MM.1S (cell line): Measurements from ENCODE around the gene CCDC38.

Experiments
- CTCF ChIP-seq: fragments of 300-600 bp; sonication (generic); IDR thresholded peaks from 2 replicates; pipeline ENCODE4 v1.5.1; 2016; ENCODE audit warnings: antibody characterized with exemption, low read length, mixed read lengths
- EZH2 ChIP-seq: fragments of 300-600 bp; sonication (generic); optimal IDR thresholded peaks from 2 replicates; pipeline ENCODE3; 2017; ENCODE audit warnings: low read depth, mild to moderate bottlenecking, antibody characterized with exemption, low read length, mixed read lengths

- TF ChIP-seq EZH2 (no peak), CTCF (no peak)
These were observed 79.1 kb downstream of the CCDC38 start for GRCh38 chr12:95863337-95863736.
